Measurements from ENCODE around the gene TNS3. TPM values are rescaled to one million over a fixed set of nuclear protein-coding genes. Genes with fewer than 3 reads are reported as not detected.

TNS3 gene
- total RNA-seq, 1 donor from 2014 or later: 40.8 TPM

DNA sequence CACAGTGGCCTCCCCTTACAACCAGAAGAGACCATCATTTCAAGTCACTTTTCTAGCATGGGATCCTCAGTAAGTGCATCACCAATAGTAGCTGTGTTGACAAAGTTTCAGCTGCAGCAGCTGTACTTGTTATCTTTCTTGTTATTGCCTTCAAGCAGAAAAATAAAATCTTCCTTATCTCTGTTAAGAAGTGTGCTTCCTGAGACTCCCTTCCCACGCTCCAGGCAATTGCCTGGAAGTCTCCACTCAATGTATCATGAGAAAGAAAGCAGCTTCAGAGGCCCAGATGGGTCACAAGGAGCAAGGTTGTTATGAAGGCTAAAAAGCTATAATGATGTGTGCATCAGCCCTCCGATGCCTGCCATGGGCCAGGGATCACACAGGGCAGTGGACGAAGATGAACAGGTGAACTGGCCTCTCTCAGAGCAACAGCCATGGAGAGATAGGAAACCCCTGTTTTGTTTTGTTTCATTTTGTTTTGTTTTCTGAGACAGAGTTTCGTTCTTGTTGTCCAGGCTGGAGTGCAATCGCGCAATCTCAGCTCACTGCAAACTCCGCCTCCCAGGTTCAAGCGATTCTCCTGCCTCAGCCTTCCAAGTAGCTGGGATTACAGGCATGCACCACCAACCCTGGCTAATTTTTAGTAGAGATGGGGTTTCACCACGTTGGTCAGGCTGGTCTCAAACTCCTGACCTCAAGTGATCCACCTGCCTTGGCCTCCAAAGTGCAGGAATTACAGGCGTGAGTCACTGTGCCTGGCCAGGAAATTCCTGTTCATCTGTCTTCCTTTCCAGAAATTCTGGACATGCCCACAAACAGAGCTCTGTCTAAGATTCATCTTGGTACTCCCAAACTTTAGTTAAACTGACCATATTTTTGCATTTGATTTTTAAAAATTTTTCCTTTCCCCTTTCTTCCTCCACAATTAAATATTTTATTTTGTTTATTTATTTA is 340.5 kb downstream of the TNS3 start:
- H3K4me3 ChIP-seq (ENCODE audit: low read depth, low read length): no peak overlapping the region
- peak; percentile 40 for DNase-seq (ENCODE audit: low read depth)
- TF ChIP-seq, protein P1, sequence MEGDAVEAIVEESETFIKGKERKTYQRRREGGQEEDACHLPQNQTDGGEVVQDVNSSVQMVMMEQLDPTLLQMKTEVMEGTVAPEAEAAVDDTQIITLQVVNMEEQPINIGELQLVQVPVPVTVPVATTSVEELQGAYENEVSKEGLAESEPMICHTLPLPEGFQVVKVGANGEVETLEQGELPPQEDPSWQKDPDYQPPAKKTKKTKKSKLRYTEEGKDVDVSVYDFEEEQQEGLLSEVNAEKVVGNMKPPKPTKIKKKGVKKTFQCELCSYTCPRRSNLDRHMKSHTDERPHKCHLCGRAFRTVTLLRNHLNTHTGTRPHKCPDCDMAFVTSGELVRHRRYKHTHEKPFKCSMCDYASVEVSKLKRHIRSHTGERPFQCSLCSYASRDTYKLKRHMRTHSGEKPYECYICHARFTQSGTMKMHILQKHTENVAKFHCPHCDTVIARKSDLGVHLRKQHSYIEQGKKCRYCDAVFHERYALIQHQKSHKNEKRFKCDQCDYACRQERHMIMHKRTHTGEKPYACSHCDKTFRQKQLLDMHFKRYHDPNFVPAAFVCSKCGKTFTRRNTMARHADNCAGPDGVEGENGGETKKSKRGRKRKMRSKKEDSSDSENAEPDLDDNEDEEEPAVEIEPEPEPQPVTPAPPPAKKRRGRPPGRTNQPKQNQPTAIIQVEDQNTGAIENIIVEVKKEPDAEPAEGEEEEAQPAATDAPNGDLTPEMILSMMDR (conservative IDR thresholded peaks at IDR 0.05; ENCODE audit: low read depth, low read length): no peak

DNA sequence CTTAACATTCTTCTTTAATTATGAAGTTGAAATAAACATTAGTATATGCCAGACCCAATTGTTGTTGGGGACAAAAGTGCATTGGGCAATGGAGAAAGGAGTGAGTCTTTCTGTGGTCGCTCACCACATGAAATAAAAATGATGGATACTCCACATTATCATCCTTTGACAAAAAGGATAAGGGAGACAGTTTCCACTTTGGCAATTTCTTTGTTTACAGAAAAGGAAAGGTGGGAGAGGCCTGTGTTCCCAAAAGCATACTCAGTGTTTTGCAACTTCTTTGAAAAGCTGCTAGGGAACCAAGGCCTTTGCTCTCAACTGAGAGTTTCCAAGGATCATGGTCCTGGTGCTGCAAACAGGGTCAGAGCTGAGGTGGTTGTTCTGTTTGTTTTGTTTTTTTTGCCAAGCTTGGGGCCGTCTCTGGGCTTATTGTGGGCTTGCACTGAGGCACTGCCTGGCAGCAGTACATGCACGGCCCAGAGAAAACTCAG is 341.9 kb downstream of the TNS3 start:
- TF ChIP-seq, protein P1 (conservative IDR thresholded peaks at IDR 0.05; ENCODE audit: low read depth, low read length): no peak
- no peak for DNase-seq (ENCODE audit: low read depth)
- H3K4me3 ChIP-seq (ENCODE audit: low read depth, low read length): no peak overlapping the region

DNA sequence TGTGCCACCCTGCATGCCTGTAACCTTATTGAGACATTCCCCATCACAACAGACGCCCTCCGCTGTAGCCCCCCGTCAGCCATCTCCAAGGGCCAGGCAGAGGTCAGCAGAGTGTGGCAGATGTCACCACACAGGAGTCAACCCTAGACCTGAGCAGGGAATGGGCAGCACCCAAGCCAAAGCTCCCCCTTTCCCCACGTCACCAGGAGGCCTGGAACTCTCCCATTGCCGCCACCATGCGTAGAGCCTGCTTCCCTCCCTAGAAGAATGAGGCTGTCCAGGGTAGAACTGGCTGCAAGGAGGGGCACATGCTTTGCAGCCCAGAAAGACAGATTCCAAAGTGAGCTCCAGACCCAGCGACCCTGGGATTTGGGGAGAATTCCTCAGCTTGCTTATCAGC is 342.9 kb downstream of the TNS3 start:
- H3K4me3 ChIP-seq (ENCODE audit: low read depth, low read length): no peak overlapping the region
- DNase-seq (ENCODE audit: low read depth): no peak
- TF ChIP-seq, protein P1 (conservative IDR thresholded peaks at IDR 0.05; ENCODE audit: low read depth, low read length): no peak

DNA sequence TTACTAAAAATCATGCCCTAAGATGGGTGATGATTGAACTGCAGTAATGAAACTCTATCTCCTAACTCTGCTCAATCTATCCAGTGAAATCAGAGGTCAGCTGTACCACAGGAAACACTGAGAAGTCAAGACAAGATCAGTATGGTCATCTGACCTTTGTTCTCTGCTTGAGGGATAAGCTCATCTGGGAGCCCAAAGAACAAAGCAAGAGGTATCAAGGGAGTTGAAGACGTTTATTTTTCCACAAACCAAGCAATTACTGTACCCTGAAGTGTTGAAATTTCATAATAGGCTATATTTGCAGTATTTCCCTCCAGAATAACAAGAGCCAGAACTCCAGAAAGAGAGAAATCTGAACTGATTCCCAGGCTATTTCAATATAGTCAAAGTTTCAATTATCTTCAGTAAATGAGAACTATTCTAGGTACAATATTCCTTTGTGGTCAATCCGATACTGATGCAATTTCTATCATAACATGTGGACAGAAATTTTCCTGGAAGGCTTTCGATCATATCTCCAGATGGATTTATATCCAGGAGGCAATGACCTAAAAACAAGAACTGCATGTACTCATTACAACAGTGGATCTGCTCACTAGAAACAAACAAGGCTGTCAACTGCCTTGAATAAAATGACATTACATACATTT is 345.3 kb downstream of the TNS3 start:
- DNase-seq (ENCODE audit: low read depth): no peak
- H3K4me3 ChIP-seq (ENCODE audit: low read depth, low read length): no peak overlapping the region
- TF ChIP-seq, protein P1 (conservative IDR thresholded peaks at IDR 0.05; ENCODE audit: low read depth, low read length): no peak

DNA sequence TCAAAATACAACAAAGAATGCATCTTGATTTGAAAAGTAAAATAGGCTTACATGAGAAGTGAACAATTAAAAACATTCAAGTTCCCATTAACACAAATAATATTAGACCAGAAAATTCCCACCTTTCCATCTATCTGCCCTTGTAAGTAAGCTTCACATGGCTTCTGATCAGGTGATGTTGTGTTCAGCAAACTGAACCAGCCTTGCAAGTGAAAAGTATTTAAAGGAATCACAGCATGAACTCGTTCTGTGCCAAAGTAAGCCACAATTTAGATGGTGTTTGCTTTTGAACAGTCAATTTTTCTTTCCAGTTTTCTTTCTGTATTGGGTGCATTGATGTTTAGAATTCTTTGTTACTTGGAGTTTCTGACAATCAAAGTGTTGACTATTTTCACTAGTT is 347.9 kb downstream of the TNS3 start:
- no peak overlapping the region for H3K4me3 ChIP-seq (ENCODE audit: low read depth, low read length)
- no peak for DNase-seq (ENCODE audit: low read depth)
- TF ChIP-seq, protein P1 (conservative IDR thresholded peaks at IDR 0.05; ENCODE audit: low read depth, low read length): no peak

DNA sequence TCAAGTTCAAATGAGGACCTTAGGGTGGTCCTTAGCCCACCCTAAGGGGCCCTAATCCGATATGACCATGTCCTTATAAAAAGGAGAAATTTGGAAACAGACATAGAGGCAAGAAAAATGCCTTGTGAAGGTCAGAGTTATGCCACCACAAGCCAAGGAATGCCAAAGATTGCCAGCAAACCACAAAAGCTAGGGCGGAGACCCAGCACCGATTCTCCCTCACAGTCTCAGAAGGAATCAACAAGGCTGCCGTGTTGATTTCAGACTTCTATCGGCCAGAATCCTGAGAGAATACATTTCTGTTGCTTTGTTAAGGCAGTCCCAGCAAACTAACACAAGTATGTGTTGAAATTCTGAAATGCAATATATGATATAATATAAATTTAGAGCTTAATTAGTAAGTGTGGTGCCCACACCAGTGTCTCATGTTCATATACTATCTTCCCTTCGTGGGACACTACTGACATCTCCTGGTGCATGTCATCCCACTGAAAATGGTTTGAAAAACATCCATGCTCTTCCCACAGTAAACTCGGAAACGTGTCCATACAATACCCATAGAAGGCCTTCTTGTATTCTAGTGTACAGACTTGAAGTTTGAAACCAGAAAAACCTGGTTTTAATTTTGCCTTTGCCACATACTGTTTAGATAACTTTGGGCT is 349.0 kb downstream of the TNS3 start:
- TF ChIP-seq, protein P1 (conservative IDR thresholded peaks at IDR 0.05; ENCODE audit: low read depth, low read length): peak; percentile 26
- no peak for DNase-seq (ENCODE audit: low read depth)
- no peak overlapping the region for H3K4me3 ChIP-seq (ENCODE audit: low read depth, low read length)
